CD14-positive monocyte (primary cell): ENCODE measurements around the gene C10orf105. TPM values are rescaled to one million over a fixed set of nuclear protein-coding genes. Genes with fewer than 3 reads are reported as not detected.

Experiments
- DNase-seq, 3 donors: peaks; one replicate each; pipeline ENCODE4 v3.0.0-alpha.2; 2011 to 2022
- H2AFZ ChIP-seq: 2 replicates; pipeline ENCODE4 v1.6.0; 2012; ENCODE audit warnings: mild to moderate bottlenecking, low read depth, low read length, inconsistent platforms; ENCODE audit not compliant: insufficient read depth, poor library complexity, severe bottlenecking
- H3K27ac ChIP-seq, 2 donors: 1 replicate in 1 of 2; 2 replicates in 1 of 2; pipeline ENCODE4 v1.5.1; 2012 to 2013; ENCODE audit warnings: low read length in 2 of 2, control low read depth in 1 of 2, inconsistent platforms in 1 of 2, low read depth in 1 of 2, mild to moderate bottlenecking in 1 of 2
- H3K27me3 ChIP-seq, 2 donors: one replicate each; pipeline versions ENCODE4 v1.6.0 to v1.6.1; 2011 to 2013; ENCODE audit warnings: low read length in 2 of 2; ENCODE audit not compliant: control insufficient read depth in 2 of 2, insufficient read depth in 2 of 2
- H3K36me3 ChIP-seq, 2 donors: replicated peaks in 1 of 2; 1 replicate in 1 of 2; 2 replicates in 1 of 2; pipeline versions ENCODE4 v1.5.1 to v1.6.1; 2012 to 2013; ENCODE audit warnings: low read length in 2 of 2, control low read depth in 1 of 2, inconsistent platforms in 1 of 2, mild to moderate bottlenecking in 1 of 2; ENCODE audit not compliant: insufficient read depth in 2 of 2, control insufficient read depth in 1 of 2
- H3K4me1 ChIP-seq, 2 donors: 1 replicate in 1 of 2; 2 replicates in 1 of 2; pipeline versions ENCODE4 v1.5.1 to v1.6.1; 2012 to 2013; ENCODE audit warnings: low read length in 2 of 2, control low read depth in 1 of 2, inconsistent platforms in 1 of 2, mild to moderate bottlenecking in 1 of 2, moderate library complexity in 1 of 2; ENCODE audit not compliant: insufficient read depth in 2 of 2, control insufficient read depth in 1 of 2
- H3K4me2 ChIP-seq: replicated peaks from 2 replicates; pipeline ENCODE3; 2012; ENCODE audit warnings: low read length, moderate library complexity, mild to moderate bottlenecking; ENCODE audit not compliant: poor library complexity, severe bottlenecking; ENCODE audit errors: extremely low read depth
- H3K4me3 ChIP-seq, 3 experiments: fragments of 200-600 bp in 1 of 3; sonication (generic) in 1 of 3; replicated peaks in 1 of 3; 1 replicate in 2 of 3; 2 replicates in 1 of 3; pipeline ENCODE4 v1.5.1; 2011 to 2013; ENCODE audit warnings: low read length in 3 of 3, mild to moderate bottlenecking in 3 of 3, control low read depth in 2 of 3, low read depth in 2 of 3, inconsistent platforms in 1 of 3, moderate library complexity in 1 of 3
- H3K79me2 ChIP-seq: 2 replicates; pipeline ENCODE4 v1.6.0; 2012; ENCODE audit warnings: mild to moderate bottlenecking, control low read depth, inconsistent platforms, low read length, moderate library complexity; ENCODE audit not compliant: insufficient read depth
- H3K9ac ChIP-seq: 2 replicates; pipeline ENCODE4 v1.6.0; 2017; ENCODE audit warnings: low read length, mild to moderate bottlenecking; ENCODE audit not compliant: insufficient read depth, poor library complexity, severe bottlenecking
- H3K9me3 ChIP-seq, 2 donors: replicated peaks in 1 of 2; 1 replicate in 1 of 2; 2 replicates in 1 of 2; pipeline versions ENCODE4 v1.5.1 to v1.6.1; 2012 to 2013; ENCODE audit warnings: low read length in 2 of 2, control low read depth in 1 of 2; ENCODE audit not compliant: control insufficient read depth in 1 of 2, insufficient read depth in 1 of 2
- H4K20me1 ChIP-seq: 2 replicates; pipeline ENCODE4 v1.6.0; 2012; ENCODE audit warnings: mild to moderate bottlenecking, low read length, control low read depth, moderate library complexity; ENCODE audit not compliant: insufficient read depth
- H3K27ac Mint-ChIP-seq, 7 donors: one replicate each; pipeline ENCODE4 v1.8.0; 2020; ENCODE audit warnings: mild to moderate bottlenecking in 7 of 7, mixed read lengths in 7 of 7, moderate library complexity in 6 of 7, inconsistent platforms in 2 of 7
- H3K27me3 Mint-ChIP-seq, 3 donors: one replicate each; pipeline ENCODE4 v1.8.0; 2021 to 2022; ENCODE audit warnings: low read depth in 3 of 3, mild to moderate bottlenecking in 3 of 3, mixed read lengths in 3 of 3, moderate library complexity in 3 of 3, inconsistent platforms in 1 of 3
- H3K36me3 Mint-ChIP-seq, 2 donors: one replicate each; pipeline ENCODE4 v1.8.0; 2020; ENCODE audit warnings: mixed read lengths in 2 of 2, inconsistent platforms in 1 of 2, mild to moderate bottlenecking in 1 of 2
- H3K4me1 Mint-ChIP-seq: one replicate; pipeline ENCODE4 v1.8.0; 2020; ENCODE audit warnings: mild to moderate bottlenecking, mixed read lengths
- H3K4me3 Mint-ChIP-seq, 2 donors: one replicate each; pipeline ENCODE4 v1.8.0; 2020; ENCODE audit warnings: mild to moderate bottlenecking in 2 of 2, mixed read lengths in 2 of 2, moderate library complexity in 1 of 2
- H3K9me3 Mint-ChIP-seq, 7 donors: one replicate each; pipeline ENCODE4 v1.8.0; 2020 to 2022; ENCODE audit warnings: mixed read lengths in 7 of 7, mild to moderate bottlenecking in 6 of 7, moderate library complexity in 6 of 7, inconsistent platforms in 2 of 7
- WGBS: methylation state at CpG from one replicate; pipeline ENCODE4 v1.1.5; 2013; ENCODE audit warnings: missing lambda C conversion rate; ENCODE audit not compliant: insufficient coverage; 5-methylcytosine and 5-hydroxymethylcytosine counted together
- intact Hi-C, 2 donors: fragments of 100-400 bp; cut with micrococcal nuclease; formaldehyde crosslinking; loops; one replicate each; pipeline versions ENCODE4 v1.15.0 to v1.15.1; 2023
- polyA plus RNA-seq, 3 donors: library from polyadenylated mRNA; depleted of rRNA in 1 of 3; unstranded in 2 of 3; stranded (reverse) in 1 of 3; fragments of 300-500 nt in 2 of 3; fragments of >200 nt in 1 of 3; fragmentation: Illumina TruSeq in 2 of 3; gene quantifications; 1 replicate in 2 of 3; 2 replicates in 1 of 3; pipeline ENCODE4 v1.2.3, GENCODE V29; 2012 to 2021
- TF ChIP-seq, protein P1 (sequence below): fragments of 200-600 bp; IDR thresholded peaks from one replicate; pipeline ENCODE4 v1.8.0; 2022; ENCODE audit warnings: antibody characterized with exemption, mild to moderate bottlenecking

C10orf105 gene
- polyA plus RNA-seq, 3 donors = 0.18 to 2.4 (median 0.48) TPM

- WGBS = 91% methylated on average over 18 of the region's 28 CpGs
- TF ChIP-seq, protein P1, sequence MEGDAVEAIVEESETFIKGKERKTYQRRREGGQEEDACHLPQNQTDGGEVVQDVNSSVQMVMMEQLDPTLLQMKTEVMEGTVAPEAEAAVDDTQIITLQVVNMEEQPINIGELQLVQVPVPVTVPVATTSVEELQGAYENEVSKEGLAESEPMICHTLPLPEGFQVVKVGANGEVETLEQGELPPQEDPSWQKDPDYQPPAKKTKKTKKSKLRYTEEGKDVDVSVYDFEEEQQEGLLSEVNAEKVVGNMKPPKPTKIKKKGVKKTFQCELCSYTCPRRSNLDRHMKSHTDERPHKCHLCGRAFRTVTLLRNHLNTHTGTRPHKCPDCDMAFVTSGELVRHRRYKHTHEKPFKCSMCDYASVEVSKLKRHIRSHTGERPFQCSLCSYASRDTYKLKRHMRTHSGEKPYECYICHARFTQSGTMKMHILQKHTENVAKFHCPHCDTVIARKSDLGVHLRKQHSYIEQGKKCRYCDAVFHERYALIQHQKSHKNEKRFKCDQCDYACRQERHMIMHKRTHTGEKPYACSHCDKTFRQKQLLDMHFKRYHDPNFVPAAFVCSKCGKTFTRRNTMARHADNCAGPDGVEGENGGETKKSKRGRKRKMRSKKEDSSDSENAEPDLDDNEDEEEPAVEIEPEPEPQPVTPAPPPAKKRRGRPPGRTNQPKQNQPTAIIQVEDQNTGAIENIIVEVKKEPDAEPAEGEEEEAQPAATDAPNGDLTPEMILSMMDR = no peak
Measured at GRCh38 chr10:71661779-71662336, 57.7 kb downstream of the C10orf105 start.

More at GRCh38 chr10:71661779-71662336, 57.7 kb downstream of the C10orf105 start:
- H3K4me1 ChIP-seq = peaks cover 12 to 24% of the 10 kb centered on the region in 2 donors
- Mint-ChIP-seq H3K9me3 (peaks cover 14 to 23% (median 19%) of the 10 kb centered on the region in 7 donors), H3K27me3 (peaks cover 9 to 18% (median 15%) of the 10 kb centered on the region in 3 donors), H3K27ac (peak overlapping the region in 1 of 7 donors; percentile 60), H3K36me3 (peaks cover 1 to 5% of the 10 kb centered on the region in 2 donors), H3K4me1 (peaks cover 25% of the 10 kb centered on the region), H3K4me3 (no peak overlapping the region)
- H3K79me2 ChIP-seq = no peaks in the 10 kb centered on the region
- no peaks in the 10 kb centered on the region for H3K36me3 ChIP-seq
- peaks cover 9 to 16% of the 10 kb centered on the region in 2 donors for H3K9me3 ChIP-seq
- H3K27me3 ChIP-seq = no peaks in the 10 kb centered on the region
- H2AFZ ChIP-seq = no peak overlapping the region
- H3K9ac ChIP-seq = no peak overlapping the region
- H3K4me2 ChIP-seq = no peak overlapping the region
- intact Hi-C loops = no loop called here
- no peak overlapping the region for H3K4me3 ChIP-seq
- no peak overlapping the region for H3K27ac ChIP-seq
- no peak for DNase-seq
- H4K20me1 ChIP-seq = no peaks in the 10 kb centered on the region

Other genes with a start within 250 kb of the C10orf105 start
- gene VSIR, start 53.7 kb upstream of the C10orf105 start, polyA plus RNA-seq = 1,000 to 10,000 TPM in 1 of 3 donors, 100 to 1,000 TPM in 2; 635 to 1,133 (median 801) TPM
- gene PSAP, start 131.5 kb upstream of the C10orf105 start, polyA plus RNA-seq = 1,000 to 10,000 TPM; 3,391 to 8,673 (median 7,346) TPM
- not detected for gene CHST3, start 244.6 kb upstream of the C10orf105 start, polyA plus RNA-seq